ENCODE measurements around the gene ELK3. TPM values are rescaled to one million over a fixed set of nuclear protein-coding genes. Genes with fewer than 3 reads are reported as not detected.

Gene ELK3
- total RNA-seq, 4 donors from 2014 or later = 8.4 to 12.9 (median 9.5) TPM

GRCh38 chr12:96233939-96234461, 39.8 kb downstream of the ELK3 start:
- TF ChIP-seq POLR2A (IDR thresholded peaks at IDR 0.05) (no peak), CTCF (IDR thresholded peaks at IDR 0.05) (no peak)
- no peak overlapping the region for H3K4me3 ChIP-seq (ENCODE audit: low read depth, poor library complexity, severe bottlenecking)
- peak; percentile 93 to 98 for DNase-seq (ENCODE audit: low spot score in 2 of 2)
- intact Hi-C loops (cut with DNase I; ENCODE audit: low total_unique reads) = no loop called here
- 17 to 20% methylated on average over 8 to 14 of the region's 15 CpGs for WGBS, 2 donors

- 74 to 79% methylated on average over 22 of the region's 22 CpGs for WGBS, 2 donors
- intact Hi-C loops (cut with DNase I; ENCODE audit: low total_unique reads) = no loop called here
- peak in 1 of 2 donors; percentile 83 for DNase-seq (ENCODE audit: low spot score in 2 of 2)
- H3K4me3 ChIP-seq (ENCODE audit: low read depth, poor library complexity, severe bottlenecking) = no peak overlapping the region
- no peak for TF ChIP-seq CTCF (IDR thresholded peaks at IDR 0.05)
- no peak for TF ChIP-seq POLR2A (IDR thresholded peaks at IDR 0.05)
Observed at GRCh38 chr12:96234591-96235483, 40.7 kb downstream of the ELK3 start.

- intact Hi-C loops (cut with DNase I; ENCODE audit: low total_unique reads) = no loop called here
- no peak for TF ChIP-seq CTCF (IDR thresholded peaks at IDR 0.05)
- no peak for TF ChIP-seq POLR2A (IDR thresholded peaks at IDR 0.05)
- no peak for DNase-seq (ENCODE audit: low spot score in 2 of 2)
- whole genome bisulfite sequencing, 2 donors = 81 to 84% methylated on average over 5 of the region's 5 CpGs
- H3K4me3 ChIP-seq (ENCODE audit: low read depth, poor library complexity, severe bottlenecking) = no peak overlapping the region
Observed at GRCh38 chr12:96235484-96235826, 41.3 kb downstream of the ELK3 start.

- DNase-seq (ENCODE audit: low spot score in 2 of 2) = no peak
- H3K4me3 ChIP-seq (ENCODE audit: low read depth, poor library complexity, severe bottlenecking) = no peak overlapping the region
- no peak for TF ChIP-seq POLR2A (IDR thresholded peaks at IDR 0.05)
- TF ChIP-seq CTCF (IDR thresholded peaks at IDR 0.05) = no peak
- intact Hi-C loops (cut with DNase I; ENCODE audit: low total_unique reads) = no loop called here
- WGBS, 2 donors = 14 to 34% methylated on average over 18 of the region's 18 CpGs
Observed at GRCh38 chr12:96236221-96236822, 42.1 kb downstream of the ELK3 start.

GRCh38 chr12:96237035-96237434, 42.9 kb downstream of the ELK3 start:
- H3K4me3 ChIP-seq (ENCODE audit: low read depth, poor library complexity, severe bottlenecking) = no peak overlapping the region
- intact Hi-C loops (cut with DNase I; ENCODE audit: low total_unique reads) = no loop called here
- WGBS, 2 donors = 65 to 86% methylated on average over 7 of the region's 7 CpGs
- DNase-seq (ENCODE audit: low spot score in 2 of 2) = no peak
- TF ChIP-seq CTCF (IDR thresholded peaks at IDR 0.05) (no peak), POLR2A (IDR thresholded peaks at IDR 0.05) (no peak)

All from lower leg skin (tissue), 4 donors.